Measurements from ENCODE around the gene CCDC187.

DNA sequence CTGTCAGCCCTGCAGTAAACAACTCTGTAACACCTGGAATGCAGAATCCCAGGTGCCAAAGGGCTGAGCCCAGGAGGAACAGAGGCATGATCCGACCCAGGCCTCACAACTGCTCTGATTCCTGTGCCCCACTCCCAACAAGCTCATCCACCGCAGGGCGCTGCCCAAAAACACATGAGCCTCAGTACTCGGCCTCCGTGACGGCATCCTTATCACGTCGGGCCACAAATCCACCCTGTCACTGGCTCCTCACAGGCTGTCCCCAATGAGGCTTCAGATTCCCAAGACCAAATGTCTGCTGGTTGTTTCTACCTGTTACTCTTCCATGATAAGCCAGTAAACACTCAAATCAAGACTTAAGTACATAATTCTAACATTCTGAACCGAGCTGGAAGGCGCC lies 73.5 kb downstream of the CCDC187 start:
- TF ChIP-seq, protein P1, sequence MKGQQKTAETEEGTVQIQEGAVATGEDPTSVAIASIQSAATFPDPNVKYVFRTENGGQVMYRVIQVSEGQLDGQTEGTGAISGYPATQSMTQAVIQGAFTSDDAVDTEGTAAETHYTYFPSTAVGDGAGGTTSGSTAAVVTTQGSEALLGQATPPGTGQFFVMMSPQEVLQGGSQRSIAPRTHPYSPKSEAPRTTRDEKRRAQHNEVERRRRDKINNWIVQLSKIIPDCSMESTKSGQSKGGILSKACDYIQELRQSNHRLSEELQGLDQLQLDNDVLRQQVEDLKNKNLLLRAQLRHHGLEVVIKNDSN (CRISPR knock-in tag; IDR thresholded peaks at IDR 0.05), result no peak
- TF ChIP-seq CTCF (IDR thresholded peaks at IDR 0.05) (no peak), SMAD4 (CRISPR knock-in tag; IDR thresholded peaks at IDR 0.05) (no peak), ZNF121 (CRISPR knock-in tag; IDR thresholded peaks at IDR 0.05) (no peak), ZNF671 (CRISPR knock-in tag; IDR thresholded peaks at IDR 0.05) (no peak), JUN (CRISPR knock-in tag; IDR thresholded peaks at IDR 0.05) (no peak), ZBTB21 (CRISPR knock-in tag; IDR thresholded peaks at IDR 0.05; ENCODE audit: borderline replicate concordance) (no peak), CBFB (CRISPR knock-in tag; IDR thresholded peaks at IDR 0.05; ENCODE audit: low read depth) (no peak), ZNF423 (CRISPR knock-in tag; IDR thresholded peaks at IDR 0.05) (no peak)
- TF ChIP-seq, protein P2, sequence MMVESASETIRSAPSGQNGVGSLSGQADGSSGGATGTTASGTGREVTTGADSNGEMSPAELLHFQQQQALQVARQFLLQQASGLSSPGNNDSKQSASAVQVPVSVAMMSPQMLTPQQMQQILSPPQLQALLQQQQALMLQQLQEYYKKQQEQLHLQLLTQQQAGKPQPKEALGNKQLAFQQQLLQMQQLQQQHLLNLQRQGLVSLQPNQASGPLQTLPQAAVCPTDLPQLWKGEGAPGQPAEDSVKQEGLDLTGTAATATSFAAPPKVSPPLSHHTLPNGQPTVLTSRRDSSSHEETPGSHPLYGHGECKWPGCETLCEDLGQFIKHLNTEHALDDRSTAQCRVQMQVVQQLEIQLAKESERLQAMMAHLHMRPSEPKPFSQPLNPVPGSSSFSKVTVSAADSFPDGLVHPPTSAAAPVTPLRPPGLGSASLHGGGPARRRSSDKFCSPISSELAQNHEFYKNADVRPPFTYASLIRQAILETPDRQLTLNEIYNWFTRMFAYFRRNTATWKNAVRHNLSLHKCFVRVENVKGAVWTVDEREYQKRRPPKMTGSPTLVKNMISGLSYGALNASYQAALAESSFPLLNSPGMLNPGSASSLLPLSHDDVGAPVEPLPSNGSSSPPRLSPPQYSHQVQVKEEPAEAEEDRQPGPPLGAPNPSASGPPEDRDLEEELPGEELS (CRISPR knock-in tag; IDR thresholded peaks at IDR 0.05), result no peak
- TF ChIP-seq, protein P3, sequence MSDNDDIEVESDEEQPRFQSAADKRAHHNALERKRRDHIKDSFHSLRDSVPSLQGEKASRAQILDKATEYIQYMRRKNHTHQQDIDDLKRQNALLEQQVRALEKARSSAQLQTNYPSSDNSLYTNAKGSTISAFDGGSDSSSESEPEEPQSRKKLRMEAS (CRISPR knock-in tag; IDR thresholded peaks at IDR 0.05), result no peak
